Prostate gland (tissue), 2 donors: ENCODE measurements around the gene FAF1.

Experiments
- CTCF ChIP-seq, 4 experiments: fragments of 200-600 bp in 2 of 4; fragments of 450-650 bp in 2 of 4; sonication (generic) in 2 of 4; IDR thresholded peaks; 1 replicate in 3 of 4; 2 replicates in 1 of 4; pipeline ENCODE4 v1.5.1; 2016 to 2019; ENCODE audit warnings: antibody characterized with exemption in 4 of 4, mild to moderate bottlenecking in 2 of 4, moderate library complexity in 2 of 4
- POLR2A ChIP-seq: fragments of 450-650 bp; IDR thresholded peaks from one replicate; pipeline ENCODE4 v1.6.1; 2016; ENCODE audit warnings: antibody characterized with exemption, mild to moderate bottlenecking
- POLR2AphosphoS5 ChIP-seq: sonication (generic); formaldehyde crosslinking; IDR thresholded peaks from one replicate; pipeline ENCODE4 v1.6.1; 2017; ENCODE audit warnings: antibody characterized with exemption

- TF ChIP-seq CTCF (IDR thresholded peaks at IDR 0.05): no peak
- no peak for TF ChIP-seq POLR2A
- no peak for TF ChIP-seq POLR2AphosphoS5
Observed at GRCh38 chr1:50425376-50426107, 534.5 kb downstream of the FAF1 start.
